ENCODE data around the gene RAB31.
A peak's percentile ranks its signal among the peaks of the same experiment; 100 is the strongest.

DNA sequence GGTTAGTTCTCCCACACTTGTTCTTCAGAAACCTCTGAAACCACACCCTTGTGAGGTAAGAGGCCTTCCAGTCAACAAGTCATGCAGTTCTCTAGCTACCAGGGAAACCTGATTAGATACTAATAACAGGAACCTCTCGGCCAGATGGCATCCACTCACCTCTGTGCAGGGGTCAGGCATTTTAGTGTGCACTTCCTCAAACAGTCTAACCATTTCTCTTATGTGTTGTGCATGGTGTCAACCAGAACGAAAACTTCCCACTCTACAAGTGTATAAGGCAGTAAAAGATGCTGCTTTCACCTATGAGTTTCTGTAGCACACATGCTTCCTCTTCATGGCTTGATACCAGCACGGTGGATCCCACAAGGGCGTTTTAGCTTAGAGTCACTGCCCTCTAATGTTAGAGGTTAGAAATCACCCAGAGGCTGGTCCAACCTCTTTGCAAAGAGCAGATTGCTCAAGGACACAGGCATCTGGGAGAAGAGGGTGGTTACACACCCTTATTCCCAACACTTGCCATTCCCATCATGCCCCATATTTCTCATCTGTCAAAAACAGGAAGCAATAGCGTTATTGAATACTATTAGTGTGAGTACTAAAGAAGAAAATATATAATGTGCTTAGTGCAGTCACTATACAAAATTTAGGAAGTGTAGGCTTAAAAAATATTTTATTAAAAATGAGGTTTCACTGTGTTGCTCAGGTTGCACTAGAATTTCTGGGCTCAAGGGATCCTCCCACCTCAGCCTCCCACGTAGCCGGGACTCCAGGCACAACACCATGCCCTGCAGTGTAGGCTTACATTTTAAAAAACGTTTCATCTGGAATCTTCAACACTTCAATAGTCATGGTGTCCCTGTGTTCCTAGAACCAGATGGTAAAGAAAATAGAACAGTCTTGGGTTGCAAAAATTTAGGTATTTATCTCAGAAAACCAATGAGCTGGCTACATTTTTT, 34.5 kb upstream of the RAB31 start:
- TF ChIP-seq, protein P1, sequence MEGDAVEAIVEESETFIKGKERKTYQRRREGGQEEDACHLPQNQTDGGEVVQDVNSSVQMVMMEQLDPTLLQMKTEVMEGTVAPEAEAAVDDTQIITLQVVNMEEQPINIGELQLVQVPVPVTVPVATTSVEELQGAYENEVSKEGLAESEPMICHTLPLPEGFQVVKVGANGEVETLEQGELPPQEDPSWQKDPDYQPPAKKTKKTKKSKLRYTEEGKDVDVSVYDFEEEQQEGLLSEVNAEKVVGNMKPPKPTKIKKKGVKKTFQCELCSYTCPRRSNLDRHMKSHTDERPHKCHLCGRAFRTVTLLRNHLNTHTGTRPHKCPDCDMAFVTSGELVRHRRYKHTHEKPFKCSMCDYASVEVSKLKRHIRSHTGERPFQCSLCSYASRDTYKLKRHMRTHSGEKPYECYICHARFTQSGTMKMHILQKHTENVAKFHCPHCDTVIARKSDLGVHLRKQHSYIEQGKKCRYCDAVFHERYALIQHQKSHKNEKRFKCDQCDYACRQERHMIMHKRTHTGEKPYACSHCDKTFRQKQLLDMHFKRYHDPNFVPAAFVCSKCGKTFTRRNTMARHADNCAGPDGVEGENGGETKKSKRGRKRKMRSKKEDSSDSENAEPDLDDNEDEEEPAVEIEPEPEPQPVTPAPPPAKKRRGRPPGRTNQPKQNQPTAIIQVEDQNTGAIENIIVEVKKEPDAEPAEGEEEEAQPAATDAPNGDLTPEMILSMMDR (IDR thresholded peaks at IDR 0.05; ENCODE audit: low read depth, low read length): peak; percentile 42
- TF ChIP-seq, protein P2, sequence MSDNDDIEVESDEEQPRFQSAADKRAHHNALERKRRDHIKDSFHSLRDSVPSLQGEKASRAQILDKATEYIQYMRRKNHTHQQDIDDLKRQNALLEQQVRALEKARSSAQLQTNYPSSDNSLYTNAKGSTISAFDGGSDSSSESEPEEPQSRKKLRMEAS (IDR thresholded peaks at IDR 0.05; ENCODE audit: low read depth, low read length): 0 out of 2 replicates have a peak, but pooled peaks have one; percentile 23
- no peak for TF ChIP-seq POLR2A (IDR thresholded peaks at IDR 0.05; ENCODE audit: extremely low read depth, insufficient read length)
